NAMALWA (cell line): Measurements from ENCODE around the gene PYGM.

Experiments
- DNase-seq: peaks from one replicate; pipeline ENCODE4 v3.0.0-alpha.2; 2015; ENCODE audit warnings: low spot score

Gene PYGM

DNA sequence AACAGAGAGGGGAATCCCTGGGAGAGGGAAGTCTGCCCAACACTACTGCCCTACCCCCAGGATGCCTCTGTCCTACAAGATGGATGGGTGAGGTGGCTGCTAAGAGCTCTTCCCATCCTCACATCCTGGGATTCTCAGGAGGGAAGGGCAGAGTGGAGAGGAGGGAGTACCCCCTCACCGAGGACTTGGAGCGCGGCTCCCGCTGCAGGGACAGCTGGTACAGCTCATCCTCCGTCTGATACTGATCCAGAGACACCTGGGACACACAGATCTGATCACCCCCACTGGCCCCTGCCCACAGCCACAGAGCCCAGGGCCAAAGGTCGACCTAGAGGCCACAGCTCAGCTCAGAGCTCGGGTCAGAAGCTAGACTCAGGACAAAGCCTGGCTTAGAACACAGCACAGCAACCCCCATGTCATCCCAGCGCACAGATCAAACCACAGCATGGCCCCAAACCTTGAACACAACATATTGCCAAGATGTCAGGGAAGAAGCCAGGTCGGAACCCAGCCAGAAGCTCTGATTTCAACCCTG, 24.0 kb downstream of the PYGM start:
- no peak for DNase-seq

DNA sequence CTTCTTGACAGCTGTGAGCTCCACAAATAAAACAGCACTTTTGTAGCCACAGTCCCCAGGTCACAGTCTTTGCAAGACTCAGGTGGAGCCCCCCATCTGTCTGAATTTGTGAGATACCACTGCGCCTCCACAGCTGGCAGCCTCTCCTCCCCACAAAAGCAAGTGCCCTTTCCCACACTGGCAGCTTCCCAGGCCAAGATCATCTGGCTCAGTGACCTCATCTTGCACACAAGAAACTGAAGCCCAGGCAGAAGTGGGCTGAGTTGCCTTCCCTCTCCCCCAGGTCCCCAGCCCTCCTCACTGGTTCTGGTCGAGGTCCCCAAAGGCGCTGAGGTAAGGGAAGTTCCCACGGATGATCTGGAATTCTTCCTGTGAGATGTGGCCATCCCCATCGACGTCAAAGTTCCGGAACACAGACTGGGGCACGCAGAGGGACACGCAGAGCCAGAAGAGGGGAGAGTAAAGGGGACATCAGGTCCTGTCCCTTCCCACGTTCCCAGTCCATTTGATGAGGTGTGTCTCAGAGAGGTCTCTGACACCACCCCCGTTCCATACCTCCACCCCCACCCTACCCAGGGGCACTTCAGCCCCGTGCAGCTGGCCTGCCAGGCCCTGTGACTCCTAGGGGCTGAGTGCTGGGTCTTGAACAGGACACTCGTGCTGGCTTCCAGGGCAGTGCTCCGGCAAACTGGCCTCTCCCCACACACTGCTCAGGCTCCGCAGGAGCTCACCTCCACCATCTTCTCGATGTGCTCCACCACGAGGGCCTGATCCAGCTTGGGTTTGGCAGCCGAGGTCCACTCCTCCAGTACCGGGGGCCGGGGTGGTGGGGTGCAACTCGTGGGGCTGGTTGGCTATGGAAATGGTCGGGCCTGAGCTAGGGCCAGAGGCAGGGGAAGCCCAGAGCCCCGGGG, 24.7 kb downstream of the PYGM start:
- DNase-seq: no peak

DNA sequence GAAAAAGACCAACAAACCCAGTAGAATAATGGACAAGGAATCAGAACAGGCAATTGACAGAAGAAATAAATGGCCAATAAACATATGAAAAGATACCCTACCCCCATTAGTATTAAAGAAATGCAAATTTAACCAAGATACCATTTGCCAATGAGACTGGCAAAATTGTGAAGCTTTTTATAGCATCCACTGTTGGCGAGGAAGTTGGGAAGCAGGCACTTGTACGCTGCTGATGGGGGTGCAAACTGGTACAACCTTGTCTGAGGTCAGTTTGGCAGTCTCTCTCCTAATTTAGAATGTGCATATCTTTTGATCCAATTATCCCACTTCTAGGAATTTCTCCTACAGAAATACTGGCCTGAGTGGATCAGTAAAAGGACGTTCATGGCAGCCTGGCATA, 28.2 kb downstream of the PYGM start:
- DNase-seq: no peak

DNA sequence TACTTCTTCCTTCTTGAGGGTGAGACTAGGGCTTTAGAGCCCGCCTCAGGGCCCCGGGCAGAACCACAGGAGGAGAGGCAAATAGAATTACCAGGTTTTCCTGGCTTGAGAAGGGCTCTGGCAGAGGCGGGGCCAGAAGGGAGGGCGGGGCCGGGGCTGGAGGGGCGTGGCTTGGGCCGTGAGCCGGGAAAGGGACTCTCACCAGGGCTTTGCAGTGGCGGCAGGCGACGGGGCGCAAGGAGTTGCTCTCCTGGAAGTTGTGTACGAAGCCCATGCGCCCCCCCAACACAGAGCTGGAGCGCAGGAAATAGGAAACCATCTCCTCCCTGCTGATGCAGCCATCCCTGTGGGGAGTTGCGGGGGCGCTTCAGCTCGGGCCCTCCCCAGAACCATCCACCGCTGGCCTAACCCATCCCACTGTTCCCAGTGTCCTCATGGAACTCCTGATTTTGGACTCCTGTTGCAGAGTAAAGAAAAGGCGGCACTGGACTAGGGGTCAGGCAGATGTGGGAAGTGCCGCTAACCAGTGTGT, 29.9 kb downstream of the PYGM start:
- no peak for DNase-seq

DNA sequence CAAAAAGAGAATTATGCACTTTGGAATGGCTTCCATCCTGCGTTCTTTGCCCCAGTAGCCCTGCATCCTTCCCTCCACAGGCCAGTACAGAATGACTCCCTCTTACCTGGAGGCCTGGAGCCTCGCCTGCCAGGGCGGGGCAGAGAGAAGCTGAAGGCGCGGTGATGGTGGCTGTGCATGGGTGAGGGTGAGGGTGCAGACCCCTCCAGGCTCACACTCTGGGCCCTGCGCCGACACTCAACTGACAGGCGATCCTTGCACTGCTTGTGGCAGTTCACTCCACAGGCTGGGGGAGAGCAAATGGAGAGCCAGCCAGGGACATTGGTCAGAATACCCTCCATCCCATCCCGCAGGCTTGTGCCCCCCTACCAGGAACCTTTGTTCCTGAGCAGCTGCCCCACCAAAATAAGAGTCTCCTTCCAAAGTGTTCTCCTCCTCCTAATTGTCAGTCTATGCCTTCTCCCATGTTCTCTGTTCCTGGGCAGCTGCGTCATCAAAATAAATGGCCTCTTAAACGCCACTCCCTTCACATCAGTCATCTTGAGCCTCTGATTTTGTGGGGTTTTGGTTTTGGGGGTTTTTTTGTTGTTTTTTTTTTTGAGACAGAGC, 30.9 kb downstream of the PYGM start:
- DNase-seq: no peak

DNA sequence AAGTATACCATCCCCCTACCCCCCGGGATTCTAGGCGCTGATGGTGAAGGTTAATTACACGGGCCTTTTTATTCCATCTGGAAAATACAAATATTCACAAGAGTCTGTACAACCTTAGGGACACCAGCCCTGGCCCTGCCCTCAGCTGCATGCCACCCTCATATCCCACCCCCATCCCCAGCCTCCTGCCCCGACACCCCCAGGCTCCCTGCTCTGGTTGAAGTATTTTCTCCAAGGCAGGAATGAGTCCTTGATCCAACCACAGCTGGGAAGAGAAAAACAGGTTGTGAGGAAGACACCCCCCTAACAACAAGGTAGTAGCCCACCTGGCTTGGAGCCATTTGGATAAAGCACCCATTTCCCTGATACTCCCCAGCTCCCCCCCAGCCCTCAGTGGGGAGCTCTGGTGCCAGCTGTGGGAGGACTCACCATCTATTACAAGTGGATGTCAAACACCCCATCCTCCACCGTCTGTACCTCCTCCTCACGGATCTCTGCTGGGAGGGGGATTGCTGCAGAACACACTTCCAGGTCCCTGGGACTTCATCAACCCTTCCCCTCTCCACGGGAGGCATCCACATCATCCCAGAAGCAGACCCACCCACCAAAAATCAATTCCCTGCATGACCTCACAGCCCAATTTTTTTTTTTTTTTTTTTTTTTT, 32.8 kb downstream of the PYGM start:
- DNase-seq: no peak

DNA sequence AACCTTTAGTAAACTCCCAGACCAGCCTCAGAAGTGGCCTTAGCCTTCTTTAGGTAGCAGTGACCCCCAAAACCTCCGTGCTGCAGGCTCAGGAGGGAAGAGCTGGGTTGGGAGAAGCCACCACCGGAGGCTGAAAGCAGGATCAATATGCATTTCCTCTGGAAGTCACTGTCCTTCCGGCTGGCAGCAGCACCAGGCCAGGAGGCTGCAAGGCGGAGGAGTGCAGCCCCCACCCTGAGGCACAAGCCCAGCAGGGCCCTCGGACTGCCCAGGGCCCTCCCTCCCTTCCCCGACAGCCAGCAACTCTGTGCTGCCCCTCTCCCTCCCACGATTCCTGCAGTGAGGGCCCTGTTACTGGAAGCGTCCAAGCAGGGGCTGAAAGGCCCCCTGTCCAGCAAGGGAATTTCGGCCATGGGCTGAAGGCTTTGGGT, 33.5 kb downstream of the PYGM start:
- DNase-seq: no peak

DNA sequence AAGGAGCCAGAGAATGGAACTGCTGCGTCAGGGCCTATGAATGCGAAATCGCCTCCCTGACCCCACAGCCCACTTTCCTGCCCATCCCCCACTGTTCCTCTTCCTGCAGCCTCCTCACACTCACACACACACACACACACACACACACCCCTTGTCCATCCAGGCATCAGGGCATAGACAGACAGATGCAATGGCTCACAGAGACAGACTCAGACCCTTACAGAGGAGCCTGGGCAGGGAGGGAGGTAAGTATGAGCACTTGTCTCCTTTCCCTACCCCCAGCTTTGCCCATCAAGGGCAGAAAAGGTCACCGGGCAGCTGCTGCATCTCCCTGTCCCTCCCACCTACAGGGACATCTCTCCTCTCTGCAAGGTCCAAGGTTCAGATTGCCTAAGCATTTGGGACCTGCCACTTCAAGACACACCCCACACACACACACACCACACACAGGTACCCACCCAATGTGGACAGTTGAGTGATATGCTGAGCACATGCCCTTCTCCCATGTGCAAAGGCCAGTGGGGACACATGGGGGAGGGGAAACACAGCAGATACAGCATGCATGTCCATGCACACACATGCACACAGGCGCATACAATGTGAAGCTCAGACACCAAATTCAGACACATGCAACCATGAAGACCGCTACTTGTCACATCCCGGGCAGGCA, 34.8 kb downstream of the PYGM start:
- no peak for DNase-seq

DNA sequence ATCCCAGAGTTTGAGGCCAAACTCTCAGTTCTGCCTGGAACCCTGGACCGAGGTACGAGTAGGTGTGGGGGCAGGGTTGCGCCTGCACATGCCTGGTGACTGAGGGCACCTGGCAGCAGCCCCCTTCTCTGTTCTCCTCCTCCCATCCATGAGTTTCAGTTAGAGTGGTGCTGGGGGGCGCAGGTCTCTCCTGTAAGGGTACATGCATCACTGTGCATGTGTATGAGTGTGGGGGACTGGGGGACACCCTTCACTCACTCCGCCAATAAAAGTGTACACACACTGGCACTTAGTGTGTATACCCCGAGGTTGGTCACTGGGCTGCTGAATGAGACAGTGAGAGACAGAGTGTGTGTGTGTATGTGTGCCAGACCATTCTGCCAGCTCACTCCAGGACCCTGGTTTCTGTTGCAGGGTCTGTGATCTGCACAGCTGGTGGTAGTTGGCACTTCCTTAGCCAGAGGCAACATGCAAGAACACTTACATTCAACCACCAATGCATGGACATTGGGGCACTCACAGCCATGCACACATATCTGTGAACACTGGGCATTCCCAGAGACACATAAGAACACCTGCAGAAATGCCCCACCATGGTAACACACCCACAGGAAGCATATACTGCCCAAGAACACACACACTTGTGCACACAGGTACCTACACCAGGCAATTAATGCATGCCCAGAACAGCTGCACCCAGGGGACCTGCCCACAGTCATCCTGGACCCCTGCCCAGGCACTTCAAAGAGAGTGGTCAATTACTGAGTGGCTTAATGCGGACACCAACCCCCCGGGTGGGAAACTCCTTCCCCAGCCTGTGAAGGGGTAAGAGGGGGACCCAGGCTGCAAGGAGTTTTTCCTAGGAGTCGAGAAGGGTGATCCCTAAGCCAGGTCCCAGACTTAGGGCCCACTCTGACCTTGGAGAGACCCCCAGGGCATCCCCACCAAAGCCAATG, 35.6 kb downstream of the PYGM start:
- peak; percentile 34 for DNase-seq

DNA sequence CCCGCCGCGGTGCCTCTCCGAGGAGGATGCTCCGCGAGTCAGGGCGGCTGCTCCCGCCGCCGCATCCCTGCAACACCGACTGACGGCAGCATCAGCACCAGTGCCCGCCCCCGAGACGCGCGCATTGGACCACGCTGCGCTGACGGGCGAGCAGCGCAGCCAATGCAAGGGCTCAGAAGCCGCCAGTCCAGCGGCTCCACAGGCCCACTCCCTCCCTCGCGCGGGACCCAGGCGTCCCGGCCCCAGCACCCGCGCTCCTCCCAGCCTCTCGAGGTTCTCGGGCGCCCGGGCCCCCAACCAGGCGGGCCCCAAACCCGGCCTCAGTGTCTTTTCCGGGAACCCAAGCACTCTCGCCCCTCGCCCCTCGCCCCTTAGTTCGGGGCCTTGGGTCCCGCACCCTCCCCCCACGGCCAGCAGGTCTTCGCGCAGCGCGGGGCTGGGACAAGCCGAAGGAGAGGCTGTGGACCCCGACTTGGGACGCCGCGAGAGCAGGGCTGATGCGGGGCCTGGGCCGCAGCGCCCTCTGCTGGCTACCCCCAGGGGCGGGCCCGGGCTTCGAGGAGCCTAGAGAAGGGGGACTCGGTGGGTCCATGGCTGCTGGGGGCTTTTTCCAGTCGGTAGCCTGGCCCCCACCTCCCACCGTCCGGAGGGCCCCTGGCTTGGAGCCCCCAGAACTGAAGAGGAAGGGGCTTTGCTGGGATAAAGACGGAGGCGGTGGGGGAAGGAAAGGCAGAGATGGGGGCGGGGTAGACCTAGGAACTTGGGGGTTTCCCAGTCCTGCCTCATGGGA, 36.5 kb downstream of the PYGM start, which contains the start of gene NRXN2:
Gene NRXN2 (minus strand): TSS at position 81 of the 790 bp plus-strand sequence. CDS start 9,498 bp downstream, outside the sequence.
- peak; percentile 88 for DNase-seq

DNA sequence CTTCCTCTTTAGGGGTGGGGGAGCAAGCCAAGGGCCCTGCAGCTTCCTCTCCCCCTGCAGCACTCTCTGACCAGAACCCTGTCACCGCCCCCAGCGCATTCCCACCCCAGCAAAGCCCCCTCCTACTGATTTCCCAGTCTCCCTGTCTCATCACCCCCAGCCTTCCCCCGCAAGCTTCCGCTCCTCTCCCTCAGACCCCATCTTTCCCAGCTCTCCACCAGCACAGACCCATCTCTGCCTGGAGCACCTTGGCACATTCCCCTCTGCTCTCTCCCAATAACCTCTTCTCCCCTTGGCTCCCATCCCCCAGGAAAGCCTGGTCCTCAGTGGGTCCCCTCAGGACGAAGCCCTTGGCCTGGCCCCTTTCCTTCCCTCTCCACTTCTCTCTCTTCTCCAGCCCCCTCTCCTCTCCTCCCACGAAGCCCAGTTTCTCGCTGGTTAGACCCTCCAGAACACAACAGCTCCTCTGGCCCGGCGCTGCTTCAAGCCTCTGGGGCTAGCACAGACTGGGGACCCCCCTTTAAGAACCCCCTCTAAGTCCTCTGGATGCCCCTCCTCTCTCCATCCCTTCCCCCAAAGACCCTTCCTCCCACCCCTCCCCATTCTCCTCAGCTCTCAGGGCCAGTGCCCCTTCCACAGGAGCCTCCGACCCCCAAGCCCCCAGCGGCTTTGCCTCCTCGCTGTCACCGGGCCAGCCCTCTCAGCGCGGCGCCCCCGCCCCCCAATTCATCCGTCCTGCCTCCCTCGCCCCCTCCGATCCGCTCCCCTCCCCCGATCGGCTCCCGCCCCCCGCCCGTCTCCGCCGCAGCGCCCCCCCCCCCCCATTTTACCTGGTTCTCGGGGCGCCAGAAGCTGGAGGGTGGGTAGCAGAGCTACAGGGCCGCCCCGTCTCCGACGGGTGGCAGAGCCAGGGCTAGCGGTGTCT, 37.4 kb downstream of the PYGM start:
- no peak for DNase-seq

DNA sequence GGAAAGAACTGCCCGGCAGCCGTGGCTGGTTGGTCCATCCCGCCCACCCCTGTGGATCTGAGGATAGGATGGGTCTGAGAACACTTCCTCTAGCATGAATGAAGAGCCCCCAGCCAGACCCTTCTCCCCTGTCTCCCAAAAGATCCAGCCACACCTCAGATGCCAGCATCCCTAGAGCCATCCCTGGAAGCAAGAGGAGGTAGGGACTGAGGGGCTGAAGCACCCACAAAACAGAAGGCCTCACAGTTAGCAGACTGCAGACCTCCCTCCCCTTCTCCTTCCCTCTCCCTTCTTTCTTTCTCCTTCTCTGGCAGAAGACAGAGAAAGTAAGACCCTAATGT, 38.4 kb downstream of the PYGM start:
- DNase-seq: no peak

DNA sequence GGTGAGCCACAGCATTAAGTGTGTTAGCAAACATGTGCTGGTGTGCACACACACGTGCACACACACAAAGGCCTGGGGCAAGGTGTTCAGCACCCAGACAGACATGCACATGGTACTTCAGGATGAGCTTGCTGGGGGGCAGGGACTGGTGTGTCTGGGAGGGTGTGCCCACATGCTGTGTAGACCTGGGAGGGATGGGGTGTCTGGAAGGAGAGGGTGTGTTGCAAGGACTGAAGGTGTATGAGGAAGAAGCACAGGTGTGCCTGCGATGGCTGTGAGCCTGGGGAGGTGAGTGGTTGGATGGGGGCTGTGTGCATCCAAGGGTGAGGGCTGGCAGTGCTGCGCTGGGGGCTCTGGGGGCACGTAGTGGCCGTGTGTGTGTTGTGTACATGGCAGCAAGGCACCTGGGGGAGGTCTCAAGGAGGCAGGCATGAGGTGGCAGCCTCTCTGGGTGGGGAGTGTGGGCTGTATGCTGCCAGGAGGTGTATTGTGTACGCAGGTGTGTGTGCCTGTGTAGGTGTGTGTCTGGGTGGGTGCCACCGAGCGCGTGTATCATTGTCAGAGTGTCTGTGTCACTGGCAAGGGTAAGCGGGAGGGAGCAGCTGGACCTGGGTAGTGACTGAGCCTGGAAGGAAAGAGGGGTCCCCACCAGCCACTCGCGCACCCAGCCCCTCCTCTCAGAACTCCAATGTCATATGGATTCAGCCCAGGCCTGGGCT, 39.0 kb downstream of the PYGM start:
- no peak for DNase-seq

DNA sequence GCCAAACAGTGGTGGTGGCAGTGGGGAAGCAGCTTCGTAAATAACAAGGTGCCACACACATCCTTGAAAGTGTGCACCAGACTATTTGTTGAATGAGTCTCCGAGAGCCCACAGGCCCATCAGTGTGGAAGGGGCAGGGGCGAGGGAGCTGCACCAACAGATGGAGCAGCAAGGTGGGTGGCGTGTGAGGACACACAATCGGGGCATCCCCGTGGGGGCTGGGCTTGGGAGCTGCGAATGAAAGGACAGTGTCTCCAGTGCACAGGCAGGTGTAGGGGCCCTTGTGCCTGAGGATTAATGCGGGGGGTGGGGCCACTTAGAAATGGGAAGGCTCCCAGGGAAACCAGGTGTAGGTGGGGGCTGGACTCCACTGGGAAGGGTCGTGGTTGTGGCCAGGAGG, 39.6 kb downstream of the PYGM start:
- no peak for DNase-seq

DNA sequence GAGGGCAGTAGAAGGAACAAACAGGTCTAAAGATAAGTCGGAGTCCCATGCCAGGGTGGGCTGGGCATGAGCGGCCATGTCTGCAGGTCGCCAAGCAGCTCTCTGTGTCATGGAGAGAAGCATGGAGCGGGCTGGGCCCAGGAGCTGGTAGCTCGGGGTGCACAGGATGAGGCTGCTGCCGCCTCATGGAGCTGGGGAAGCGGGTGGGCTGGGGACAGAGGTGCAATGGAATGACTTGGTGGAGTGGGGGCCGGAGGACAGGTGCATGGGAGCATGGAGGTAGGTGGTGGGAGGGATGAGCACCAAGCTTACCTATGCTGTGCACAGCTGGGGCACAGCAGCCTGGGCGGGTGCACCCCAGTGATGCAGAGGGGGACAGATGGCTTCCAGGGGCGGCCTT, 40.4 kb downstream of the PYGM start:
- DNase-seq: no peak

DNA sequence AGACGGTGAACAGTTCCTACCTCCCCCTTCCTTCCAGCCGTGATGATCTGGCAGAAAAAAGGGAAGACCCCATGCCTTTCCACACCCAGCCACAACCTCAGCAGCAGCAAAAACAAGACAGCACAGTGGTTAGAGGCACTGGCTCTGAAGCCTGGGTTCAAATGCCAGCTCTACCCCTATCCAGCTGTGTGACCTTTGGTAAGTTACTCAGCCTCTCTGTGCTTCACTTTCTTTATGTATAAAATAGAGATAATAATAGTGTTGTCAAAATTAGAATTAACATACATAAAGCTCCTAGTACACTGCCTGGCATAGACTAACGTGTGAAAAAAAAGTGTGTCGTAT, 41.0 kb downstream of the PYGM start:
- no peak for DNase-seq

DNA sequence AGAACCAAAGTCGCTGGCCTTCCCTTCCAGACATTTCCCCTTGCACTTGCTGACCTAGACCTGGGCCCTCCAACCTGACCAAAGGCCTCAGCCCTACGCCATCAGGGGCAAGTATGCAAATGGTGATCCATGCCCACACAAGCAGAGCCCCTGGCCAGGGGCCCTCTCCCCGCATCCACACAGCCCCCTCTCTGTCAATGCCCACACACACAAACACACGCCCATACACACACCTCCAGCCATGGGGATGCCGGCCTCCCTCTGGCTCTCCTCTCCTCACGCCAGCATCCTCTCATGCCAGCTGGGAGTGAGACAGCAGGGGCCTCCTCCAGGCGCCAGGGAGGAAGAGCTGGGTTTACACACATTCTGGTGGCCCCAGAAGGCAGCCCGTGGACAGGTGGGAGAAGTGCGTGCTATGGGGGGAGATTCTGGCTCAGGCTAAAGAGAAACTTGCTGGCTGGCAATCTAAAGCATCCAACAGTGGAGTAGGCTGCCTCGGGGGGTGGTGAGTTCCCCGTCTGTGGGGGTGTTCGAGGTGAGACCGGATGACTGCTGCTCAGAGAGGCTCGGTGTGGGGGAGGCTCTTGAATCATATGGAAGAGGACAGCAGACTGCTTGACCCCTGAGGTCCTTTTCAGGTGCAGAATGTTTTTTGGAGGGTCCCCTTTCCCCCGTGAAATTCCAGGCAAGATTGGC, 41.5 kb downstream of the PYGM start:
- no peak for DNase-seq

DNA sequence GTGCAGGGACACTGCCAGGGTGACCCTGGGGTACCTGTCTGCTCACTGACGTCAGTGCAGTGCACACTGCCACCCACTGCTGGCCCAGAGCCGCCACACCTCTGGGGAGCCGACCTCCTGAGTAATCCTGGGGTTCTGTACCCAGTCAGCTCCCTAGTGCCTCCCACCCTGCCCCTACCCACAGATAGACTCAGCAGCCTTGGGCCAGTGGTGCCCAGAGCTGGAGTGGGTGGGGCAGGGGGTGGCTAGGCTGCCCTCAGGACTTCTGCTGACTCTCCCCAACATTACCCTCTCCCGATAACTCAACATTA, 42.6 kb downstream of the PYGM start:
- DNase-seq: no peak
